WTC11 (cell line): ENCODE measurements around the gene ATF7IP. TPM values are rescaled to one million over a fixed set of nuclear protein-coding genes. Genes with fewer than 3 reads are reported as not detected.
"Not testable (repeated sequence)": the region's sequence is repeated elsewhere in the genome, so short reads cannot be mapped to it uniquely, and the experiment has no call there.

Source experiments
- ATAC-seq: fragments of 200-7000 bp; cut with Tn5 transposase; 2 replicates; pipeline ENCODE4 v1.10.0; 2021; ENCODE audit warnings: mild to moderate bottlenecking, moderate library complexity
- CTCF ChIA-PET: fragments of 300-600 bp; sonication (Branson Sonifier 250); formaldehyde crosslinking; loops from one replicate; lab custom pipeline; 2021; ENCODE audit warnings: antibody characterized with exemption; lab: Charles Lee
- POLR2A ChIA-PET: fragments of 350-600 bp; sonication (Branson Sonifier 250); formaldehyde crosslinking; loops from one replicate; lab custom pipeline; 2021; ENCODE audit warnings: antibody characterized with exemption; lab: Charles Lee
- DNase-seq: peaks from one replicate; pipeline ENCODE4 v3.0.0; 2021; ENCODE audit warnings: low spot score
- H3K27ac Mint-ChIP-seq: 2 replicates; pipeline ENCODE4 v1.8.0; 2021; ENCODE audit warnings: mixed read lengths
- H3K27me3 Mint-ChIP-seq: 2 replicates; pipeline ENCODE4 v1.8.0; 2021; ENCODE audit warnings: low read depth, mild to moderate bottlenecking, moderate library complexity, mixed read lengths
- H3K36me3 Mint-ChIP-seq: 2 replicates; pipeline ENCODE4 v1.8.0; 2021; ENCODE audit warnings: mixed read lengths
- H3K4me1 Mint-ChIP-seq: 2 replicates; pipeline ENCODE4 v1.8.0; 2022; ENCODE audit warnings: mixed read lengths
- H3K4me3 Mint-ChIP-seq: 2 replicates; pipeline ENCODE4 v1.8.0; 2021; ENCODE audit warnings: mild to moderate bottlenecking, moderate library complexity, mixed read lengths
- H3K9me3 Mint-ChIP-seq: 2 replicates; pipeline ENCODE4 v1.8.0; 2021; ENCODE audit warnings: mixed read lengths
- ATF1 ChIP-seq: sonication (generic); formaldehyde crosslinking; IDR thresholded peaks from 2 replicates; pipeline ENCODE4 v1.8.1; 2023; ENCODE audit warnings: mild to moderate bottlenecking, moderate library complexity, missing genetic modification reagents
- E2F5 ChIP-seq: sonication (generic); formaldehyde crosslinking; IDR thresholded peaks from 2 replicates; pipeline ENCODE4 v1.8.1; 2022; ENCODE audit warnings: mild to moderate bottlenecking, moderate library complexity, missing genetic modification reagents
- ETV6 ChIP-seq: sonication (generic); formaldehyde crosslinking; IDR thresholded peaks from 2 replicates; pipeline ENCODE4 v1.8.1; 2022; ENCODE audit warnings: mild to moderate bottlenecking, missing genetic modification reagents
- PRRX2 ChIP-seq: fragments of 250-450 bp; sonication (Bioruptor Pico); IDR thresholded peaks from 2 replicates; pipeline ENCODE4 v1.8.0; 2021; ENCODE audit warnings: mild to moderate bottlenecking
- SMAD4 ChIP-seq: sonication (generic); formaldehyde crosslinking; IDR thresholded peaks from 2 replicates; pipeline ENCODE4 v1.8.0; 2022; ENCODE audit warnings: mild to moderate bottlenecking, missing genetic modification reagents
- ZBTB43 ChIP-seq: sonication (generic); formaldehyde crosslinking; IDR thresholded peaks from 2 replicates; pipeline ENCODE4 v1.8.1; 2023; ENCODE audit warnings: mild to moderate bottlenecking, missing genetic modification reagents
- ZNF138 ChIP-seq: sonication (generic); formaldehyde crosslinking; conservative IDR thresholded peaks from 2 replicates; pipeline ENCODE4 v1.8.1; 2022; ENCODE audit warnings: mild to moderate bottlenecking, moderate library complexity, missing genetic modification reagents
- ZNF232 ChIP-seq: sonication (generic); formaldehyde crosslinking; IDR thresholded peaks from 2 replicates; pipeline ENCODE4 v1.8.0; 2022; ENCODE audit warnings: mild to moderate bottlenecking, missing genetic modification reagents
- ZNF263 ChIP-seq: sonication (generic); formaldehyde crosslinking; IDR thresholded peaks from 2 replicates; pipeline ENCODE4 v1.8.1; 2022; ENCODE audit warnings: low read depth, mild to moderate bottlenecking, moderate library complexity, missing genetic modification reagents
- ZNF317 ChIP-seq: sonication (generic); formaldehyde crosslinking; IDR thresholded peaks from 2 replicates; pipeline ENCODE4 v1.8.1; 2023; ENCODE audit warnings: low read depth, mild to moderate bottlenecking, moderate library complexity, missing genetic modification reagents, borderline replicate concordance
- ZNF423 ChIP-seq: fragments of 250-450 bp; sonication (Bioruptor Pico); IDR thresholded peaks from 2 replicates; pipeline ENCODE4 v2.1.2; 2022; ENCODE audit warnings: mild to moderate bottlenecking, moderate library complexity
- total RNA-seq: library from RNA; stranded (reverse); gene quantifications from 3 replicates; pipeline ENCODE4 v1.2.3, GENCODE V29; 2021
- TF ChIP-seq, protein P1 (sequence below): sonication (generic); formaldehyde crosslinking; IDR thresholded peaks from 2 replicates; pipeline ENCODE4 v1.8.0; 2022; ENCODE audit warnings: mild to moderate bottlenecking, missing genetic modification reagents

ATF7IP gene
- total RNA-seq, 1 experiment from 2014 or later, result 141 TPM

GRCh38 chr12:14340371-14340770 is 25.1 kb upstream of the ATF7IP start:
- Mint-ChIP-seq H3K27ac (no peak overlapping the region), H3K27me3 (no peaks in the 10 kb centered on the region), H3K4me1 (no peaks in the 10 kb centered on the region), H3K36me3 (peaks cover 24% of the 10 kb centered on the region), H3K4me3 (no peak overlapping the region), H3K9me3 (peaks cover 55% of the 10 kb centered on the region)
- POLR2A ChIA-PET, result no interaction called here
- CTCF ChIA-PET, result no interaction called here
- ATAC-seq, result no peak
- DNase-seq, result no peak
- TF ChIP-seq ZNF317 (CRISPR knock-in tag) (no peak), SMAD4 (no peak), E2F5 (CRISPR knock-in tag) (no peak), ZNF263 (no peak)
- TF ChIP-seq, protein P1, sequence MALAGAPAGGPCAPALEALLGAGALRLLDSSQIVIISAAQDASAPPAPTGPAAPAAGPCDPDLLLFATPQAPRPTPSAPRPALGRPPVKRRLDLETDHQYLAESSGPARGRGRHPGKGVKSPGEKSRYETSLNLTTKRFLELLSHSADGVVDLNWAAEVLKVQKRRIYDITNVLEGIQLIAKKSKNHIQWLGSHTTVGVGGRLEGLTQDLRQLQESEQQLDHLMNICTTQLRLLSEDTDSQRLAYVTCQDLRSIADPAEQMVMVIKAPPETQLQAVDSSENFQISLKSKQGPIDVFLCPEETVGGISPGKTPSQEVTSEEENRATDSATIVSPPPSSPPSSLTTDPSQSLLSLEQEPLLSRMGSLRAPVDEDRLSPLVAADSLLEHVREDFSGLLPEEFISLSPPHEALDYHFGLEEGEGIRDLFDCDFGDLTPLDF, result no peak

DNA sequence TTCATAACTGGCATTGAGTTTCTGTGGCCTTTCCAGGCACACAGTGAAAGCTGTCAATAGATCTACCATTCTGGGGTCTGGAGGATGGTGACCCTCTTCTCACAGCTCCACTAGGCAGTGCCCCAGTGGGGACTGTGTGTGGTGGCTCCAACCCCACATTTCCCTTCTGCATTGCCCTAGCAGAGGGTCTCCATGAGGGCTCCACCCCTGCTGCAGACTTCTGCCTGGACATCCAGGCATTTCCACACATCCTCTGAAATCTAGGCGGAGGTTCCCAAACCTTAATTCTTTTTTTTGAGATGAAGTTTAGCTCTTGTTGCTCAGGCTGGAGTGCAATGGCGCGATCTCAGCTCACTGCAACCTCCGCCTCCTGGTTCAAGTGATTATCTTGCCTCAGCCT is 14.0 kb upstream of the ATF7IP start:
- DNase-seq, CTCF ChIA-PET, H3K27ac Mint-ChIP-seq, ATAC-seq, H3K4me3 Mint-ChIP-seq, H3K4me1 Mint-ChIP-seq: not testable (repeated sequence)
- H3K36me3 Mint-ChIP-seq, result peaks cover 47% of the 10 kb centered on the region
- POLR2A ChIA-PET, result interaction anchor here (0.8 kb wide), 1 partner anchor 14 kb away, joined by 3 read pairs; the partner anchor contains the start of gene ATF7IP
- H3K27me3 Mint-ChIP-seq, result peaks cover 11% of the 10 kb centered on the region
- peaks cover 57% of the 10 kb centered on the region for H3K9me3 Mint-ChIP-seq

DNA sequence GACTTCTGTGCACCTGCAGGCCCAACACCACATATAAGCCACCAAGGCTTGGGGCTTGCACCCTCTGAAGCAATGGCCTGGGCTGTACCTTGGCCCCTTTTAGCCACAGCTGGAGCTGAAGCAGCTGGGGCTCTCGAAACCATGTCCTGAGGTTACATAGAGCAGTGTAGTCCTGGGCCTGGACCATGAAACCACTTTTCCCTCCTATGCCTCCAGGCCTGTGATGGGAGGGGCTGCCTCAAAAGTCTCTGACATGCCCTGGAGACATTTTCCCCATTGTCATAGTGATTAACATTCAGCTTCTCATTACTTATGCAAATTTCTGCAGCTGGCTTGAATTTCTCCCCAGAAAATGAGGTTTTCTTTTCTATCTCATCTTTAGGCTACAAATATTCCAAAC is 13.4 kb upstream of the ATF7IP start:
- DNase-seq, H3K4me1 Mint-ChIP-seq, H3K27ac Mint-ChIP-seq, ATAC-seq, CTCF ChIA-PET, H3K4me3 Mint-ChIP-seq: not testable (repeated sequence)
- H3K36me3 Mint-ChIP-seq, result peaks cover 47% of the 10 kb centered on the region
- H3K9me3 Mint-ChIP-seq, result peaks cover 57% of the 10 kb centered on the region
- POLR2A ChIA-PET, result interaction anchor here (0.8 kb wide), 1 partner anchor 13 kb away, joined by 3 read pairs; the partner anchor contains the start of gene ATF7IP
- peaks cover 11% of the 10 kb centered on the region for H3K27me3 Mint-ChIP-seq

- CTCF ChIA-PET, DNase-seq, POLR2A ChIA-PET, H3K4me1 Mint-ChIP-seq, ATAC-seq, H3K27ac Mint-ChIP-seq, H3K4me3 Mint-ChIP-seq: not testable (repeated sequence)
- Mint-ChIP-seq H3K36me3 (peaks cover 43% of the 10 kb centered on the region), H3K27me3 (peaks cover 11% of the 10 kb centered on the region), H3K9me3 (peaks cover 46% of the 10 kb centered on the region)
Measured at GRCh38 chr12:14354665-14355064, 10.8 kb upstream of the ATF7IP start.

DNA sequence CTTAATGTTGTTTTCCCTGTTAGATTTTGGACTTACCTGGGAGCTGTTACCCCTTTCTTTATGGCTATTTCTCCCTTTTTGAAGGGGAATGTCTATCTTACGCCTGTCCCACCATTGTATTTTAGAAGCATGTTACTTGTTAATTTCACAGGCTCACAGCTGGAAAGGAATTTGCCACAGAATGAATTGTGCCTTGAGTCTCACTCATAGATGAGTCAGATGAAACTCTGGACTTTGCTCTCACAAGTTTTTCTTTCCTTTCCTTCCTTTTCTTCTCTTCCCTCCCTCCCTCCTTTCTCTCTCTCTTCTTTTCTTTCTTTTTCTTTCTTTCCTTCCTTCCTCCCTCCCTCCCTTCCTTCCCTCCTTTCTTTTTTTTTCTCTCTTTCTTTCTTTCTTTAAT is 9.3 kb upstream of the ATF7IP start:
- H3K27me3 Mint-ChIP-seq, result peaks cover 11% of the 10 kb centered on the region
- ATAC-seq, result no peak
- ChIA-PET POLR2A (interaction anchor here (0.6 to 0.7 kb wide), 2 partner anchors 206 to 1047 kb away, joined by 6 to 7 read pairs; no protein-coding TSS in a partner anchor), CTCF (no interaction called here)
- TF ChIP-seq ZNF423 (CRISPR knock-in tag), result no peak
- no peak for TF ChIP-seq ZNF138 (CRISPR knock-in tag)
- no peak for TF ChIP-seq ATF1 (CRISPR knock-in tag)
- no peak for TF ChIP-seq ZNF232 (CRISPR knock-in tag)
- TF ChIP-seq ZBTB43 (CRISPR knock-in tag), result no peak
- no peak for TF ChIP-seq PRRX2 (CRISPR knock-in tag)
- no peak for TF ChIP-seq ETV6 (CRISPR knock-in tag)
- peaks cover 29% of the 10 kb centered on the region for H3K36me3 Mint-ChIP-seq
- H3K4me1 Mint-ChIP-seq, result no peaks in the 10 kb centered on the region
- H3K9me3 Mint-ChIP-seq, result peaks cover 31% of the 10 kb centered on the region
- no peak overlapping the region for H3K4me3 Mint-ChIP-seq
- no peak overlapping the region for H3K27ac Mint-ChIP-seq
- DNase-seq, result no peak
